Esophagus squamous epithelium (tissue), 4 donors: ENCODE results near the gene ATOSB.

Experiments used
- CTCF ChIP-seq, 6 experiments: fragments of 450-650 bp in 4 of 6; fragments of 200-600 bp in 2 of 6; sonication (generic) in 2 of 6; IDR thresholded peaks; one replicate each; pipeline ENCODE4 v1.5.1; 2016 to 2019; ENCODE audit warnings: antibody characterized with exemption in 6 of 6, mild to moderate bottlenecking in 4 of 6, moderate library complexity in 4 of 6
- POLR2A ChIP-seq, 4 donors: fragments of 450-650 bp; IDR thresholded peaks; one replicate each; pipeline ENCODE4 v1.6.1; 2017; ENCODE audit warnings: antibody characterized with exemption in 4 of 4, mild to moderate bottlenecking in 4 of 4, moderate library complexity in 3 of 4

GRCh38 chr9:35072461-35073278 is 43.0 kb downstream of the ATOSB start, which contains the start of gene VCP:
- TF ChIP-seq CTCF (IDR thresholded peaks at IDR 0.05) (no peak), POLR2A (IDR thresholded peaks at IDR 0.05) (peak in 3 of 4 donors; percentile 69 to 95 (median 90))
